Measurements from ENCODE around the gene MORF4L1. TPM values are rescaled to one million over a fixed set of nuclear protein-coding genes. Genes with fewer than 3 reads are reported as not detected.

The MORF4L1 gene
- polyA plus RNA-seq, 1 donor from 2014 or later = 1,505 TPM

DNA sequence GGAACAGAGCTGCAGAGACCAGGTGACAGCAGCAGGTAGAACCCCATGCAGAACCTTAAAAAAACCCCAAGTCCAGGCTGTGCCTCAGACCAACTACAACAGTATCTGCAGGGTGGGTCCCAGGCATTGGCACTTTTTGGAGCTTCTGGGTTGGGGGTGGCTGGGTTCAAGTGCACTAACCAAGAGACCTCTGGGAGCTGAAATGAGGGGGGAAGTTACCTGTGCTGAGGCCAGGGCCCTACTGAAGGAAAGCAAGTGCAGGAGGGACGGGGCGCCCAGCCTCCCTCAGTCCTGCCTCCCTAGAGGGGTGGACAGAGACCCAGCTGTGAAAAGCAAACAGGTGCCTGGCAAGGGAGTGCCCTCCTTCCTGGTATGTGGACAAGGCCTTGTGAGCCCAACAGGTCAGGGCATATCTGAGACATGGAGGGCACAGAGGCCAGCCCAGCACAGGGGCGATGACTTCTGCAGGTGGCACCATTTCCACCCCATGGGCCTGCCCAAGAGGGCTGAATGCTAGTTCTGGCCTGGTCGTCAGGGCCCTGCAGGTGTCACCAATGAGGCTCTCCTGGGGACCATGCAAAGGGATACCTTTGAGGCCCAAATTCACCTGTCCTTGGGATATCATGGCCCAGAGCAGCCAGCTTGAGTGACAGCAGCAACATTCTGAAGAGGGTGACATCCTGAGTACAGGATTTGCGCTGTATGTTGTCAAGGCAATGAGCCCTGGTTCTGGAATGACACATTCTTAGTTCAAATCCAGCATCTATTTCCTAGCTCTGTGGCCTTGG lies 53.5 kb downstream of the MORF4L1 start:
- Histone ChIP-seq H3K79me2 (replicated peaks; ENCODE audit: insufficient read depth, low read length) (no peaks in the 10 kb centered on the region), H3K36me3 (ENCODE audit: insufficient read depth, low read length) (no peaks in the 10 kb centered on the region), H2AFZ (ENCODE audit: low read depth, low read length) (no peak overlapping the region), H3F3A (ENCODE audit: insufficient read depth, low read length, poor library complexity, severe bottlenecking) (no peaks in the 10 kb centered on the region), H3K4me3 (ENCODE audit: low read length) (no peak overlapping the region), H3K9me2 (ENCODE audit: insufficient read depth, low read length) (no peaks in the 10 kb centered on the region), H3K9ac (ENCODE audit: low read length) (no peak overlapping the region), H3K27ac (ENCODE audit: low read length) (no peak overlapping the region), H3K9me3 (ENCODE audit: low read length) (no peaks in the 10 kb centered on the region), H3K4me2 (ENCODE audit: low read length) (no peak overlapping the region), H3K27me3 (ENCODE audit: insufficient read depth, low read depth, low read length) (no peaks in the 10 kb centered on the region), H4K20me1 (ENCODE audit: insufficient read depth) (no peaks in the 10 kb centered on the region)
- TF ChIP-seq SMC3 (conservative IDR thresholded peaks at IDR 0.05; ENCODE audit: poor library complexity) (no peak), RAD21 (conservative IDR thresholded peaks at IDR 0.05) (no peak), EP300 (conservative IDR thresholded peaks at IDR 0.05; ENCODE audit: poor library complexity, severe bottlenecking) (no peak), MXI1 (conservative IDR thresholded peaks at IDR 0.05; ENCODE audit: poor library complexity, severe bottlenecking) (no peak), TAF1 (IDR thresholded peaks at IDR 0.05; ENCODE audit: low read depth) (no peak)
- TF ChIP-seq, protein P1, sequence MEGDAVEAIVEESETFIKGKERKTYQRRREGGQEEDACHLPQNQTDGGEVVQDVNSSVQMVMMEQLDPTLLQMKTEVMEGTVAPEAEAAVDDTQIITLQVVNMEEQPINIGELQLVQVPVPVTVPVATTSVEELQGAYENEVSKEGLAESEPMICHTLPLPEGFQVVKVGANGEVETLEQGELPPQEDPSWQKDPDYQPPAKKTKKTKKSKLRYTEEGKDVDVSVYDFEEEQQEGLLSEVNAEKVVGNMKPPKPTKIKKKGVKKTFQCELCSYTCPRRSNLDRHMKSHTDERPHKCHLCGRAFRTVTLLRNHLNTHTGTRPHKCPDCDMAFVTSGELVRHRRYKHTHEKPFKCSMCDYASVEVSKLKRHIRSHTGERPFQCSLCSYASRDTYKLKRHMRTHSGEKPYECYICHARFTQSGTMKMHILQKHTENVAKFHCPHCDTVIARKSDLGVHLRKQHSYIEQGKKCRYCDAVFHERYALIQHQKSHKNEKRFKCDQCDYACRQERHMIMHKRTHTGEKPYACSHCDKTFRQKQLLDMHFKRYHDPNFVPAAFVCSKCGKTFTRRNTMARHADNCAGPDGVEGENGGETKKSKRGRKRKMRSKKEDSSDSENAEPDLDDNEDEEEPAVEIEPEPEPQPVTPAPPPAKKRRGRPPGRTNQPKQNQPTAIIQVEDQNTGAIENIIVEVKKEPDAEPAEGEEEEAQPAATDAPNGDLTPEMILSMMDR (IDR thresholded peaks at IDR 0.05; ENCODE audit: poor library complexity, severe bottlenecking) = no peak

DNA sequence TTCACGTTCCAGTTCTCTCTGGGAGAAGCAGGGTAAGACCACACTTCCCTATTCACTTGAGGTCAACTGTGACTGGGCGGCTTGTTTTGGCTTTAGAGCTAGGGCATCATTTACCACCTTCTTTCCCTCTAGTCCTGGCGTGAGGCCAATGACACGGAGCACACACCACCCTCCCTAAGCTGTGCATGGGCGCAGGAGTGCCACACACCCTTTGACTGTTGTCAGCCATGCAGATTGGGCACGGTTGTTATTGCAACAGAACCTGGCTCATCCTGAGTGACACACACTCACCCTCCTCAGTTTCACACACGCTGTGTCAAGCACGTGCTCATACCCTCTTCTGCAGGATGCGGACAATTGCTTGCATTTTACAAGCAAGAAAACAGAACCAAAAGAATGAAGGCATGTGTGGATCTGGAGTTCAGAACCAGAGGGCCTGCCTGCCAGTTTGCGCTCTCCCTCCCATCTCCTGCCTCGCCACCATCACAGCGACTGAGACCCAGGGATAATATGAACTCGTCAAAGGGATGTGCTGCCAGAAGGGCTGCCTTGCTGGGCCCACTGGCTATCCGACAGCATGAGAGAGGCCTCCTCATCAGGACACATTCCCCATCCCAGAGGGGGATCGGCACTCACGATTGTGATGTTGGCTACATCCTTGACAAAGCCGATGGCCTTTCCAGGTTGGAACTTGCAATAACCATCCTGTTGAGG lies 54.5 kb downstream of the MORF4L1 start:
- Histone ChIP-seq H3K9ac (ENCODE audit: low read length) (no peak overlapping the region), H3K79me2 (replicated peaks; ENCODE audit: insufficient read depth, low read length) (no peaks in the 10 kb centered on the region), H3K4me3 (ENCODE audit: low read length) (no peak overlapping the region), H2AFZ (ENCODE audit: low read depth, low read length) (no peak overlapping the region), H3K4me2 (ENCODE audit: low read length) (no peak overlapping the region), H3F3A (ENCODE audit: insufficient read depth, low read length, poor library complexity, severe bottlenecking) (no peaks in the 10 kb centered on the region), H3K27ac (ENCODE audit: low read length) (no peak overlapping the region), H3K27me3 (ENCODE audit: insufficient read depth, low read depth, low read length) (no peaks in the 10 kb centered on the region), H3K9me3 (ENCODE audit: low read length) (no peaks in the 10 kb centered on the region), H4K20me1 (ENCODE audit: insufficient read depth) (no peaks in the 10 kb centered on the region), H3K36me3 (ENCODE audit: insufficient read depth, low read length) (no peaks in the 10 kb centered on the region), H3K9me2 (ENCODE audit: insufficient read depth, low read length) (no peaks in the 10 kb centered on the region)
- TF ChIP-seq POLR2AphosphoS5 (IDR thresholded peaks at IDR 0.05) (no peak), RAD21 (conservative IDR thresholded peaks at IDR 0.05) (no peak), EZH2 (IDR thresholded peaks at IDR 0.05; ENCODE audit: borderline replicate concordance, insufficient read depth, low read length, poor library complexity, severe bottlenecking) (no peak), TAF1 (IDR thresholded peaks at IDR 0.05; ENCODE audit: low read depth) (no peak), SMC3 (conservative IDR thresholded peaks at IDR 0.05; ENCODE audit: poor library complexity) (no peak), MXI1 (conservative IDR thresholded peaks at IDR 0.05; ENCODE audit: poor library complexity, severe bottlenecking) (no peak), EP300 (conservative IDR thresholded peaks at IDR 0.05; ENCODE audit: poor library complexity, severe bottlenecking) (no peak)
- TF ChIP-seq, protein P2, sequence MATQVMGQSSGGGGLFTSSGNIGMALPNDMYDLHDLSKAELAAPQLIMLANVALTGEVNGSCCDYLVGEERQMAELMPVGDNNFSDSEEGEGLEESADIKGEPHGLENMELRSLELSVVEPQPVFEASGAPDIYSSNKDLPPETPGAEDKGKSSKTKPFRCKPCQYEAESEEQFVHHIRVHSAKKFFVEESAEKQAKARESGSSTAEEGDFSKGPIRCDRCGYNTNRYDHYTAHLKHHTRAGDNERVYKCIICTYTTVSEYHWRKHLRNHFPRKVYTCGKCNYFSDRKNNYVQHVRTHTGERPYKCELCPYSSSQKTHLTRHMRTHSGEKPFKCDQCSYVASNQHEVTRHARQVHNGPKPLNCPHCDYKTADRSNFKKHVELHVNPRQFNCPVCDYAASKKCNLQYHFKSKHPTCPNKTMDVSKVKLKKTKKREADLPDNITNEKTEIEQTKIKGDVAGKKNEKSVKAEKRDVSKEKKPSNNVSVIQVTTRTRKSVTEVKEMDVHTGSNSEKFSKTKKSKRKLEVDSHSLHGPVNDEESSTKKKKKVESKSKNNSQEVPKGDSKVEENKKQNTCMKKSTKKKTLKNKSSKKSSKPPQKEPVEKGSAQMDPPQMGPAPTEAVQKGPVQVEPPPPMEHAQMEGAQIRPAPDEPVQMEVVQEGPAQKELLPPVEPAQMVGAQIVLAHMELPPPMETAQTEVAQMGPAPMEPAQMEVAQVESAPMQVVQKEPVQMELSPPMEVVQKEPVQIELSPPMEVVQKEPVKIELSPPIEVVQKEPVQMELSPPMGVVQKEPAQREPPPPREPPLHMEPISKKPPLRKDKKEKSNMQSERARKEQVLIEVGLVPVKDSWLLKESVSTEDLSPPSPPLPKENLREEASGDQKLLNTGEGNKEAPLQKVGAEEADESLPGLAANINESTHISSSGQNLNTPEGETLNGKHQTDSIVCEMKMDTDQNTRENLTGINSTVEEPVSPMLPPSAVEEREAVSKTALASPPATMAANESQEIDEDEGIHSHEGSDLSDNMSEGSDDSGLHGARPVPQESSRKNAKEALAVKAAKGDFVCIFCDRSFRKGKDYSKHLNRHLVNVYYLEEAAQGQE (IDR thresholded peaks at IDR 0.05; ENCODE audit: borderline replicate concordance) = no peak
- TF ChIP-seq, protein P1 (IDR thresholded peaks at IDR 0.05; ENCODE audit: poor library complexity, severe bottlenecking) = no peak
